Fibroblast of upper back skin (primary cell): Measurements from ENCODE around the gene RAB19.
A peak's percentile ranks its signal among the peaks of the same experiment; 100 is the strongest.

Source experiments
- DNase-seq: peaks from one replicate; pipeline ENCODE4 v3.0.0-alpha.2; 2013

RAB19 gene

GRCh38 chr7:140454657-140455015, 50.8 kb downstream of the RAB19 start:
- DNase-seq: no peak

GRCh38 chr7:140455743-140456142, 51.9 kb downstream of the RAB19 start:
- DNase-seq: no peak

DNA sequence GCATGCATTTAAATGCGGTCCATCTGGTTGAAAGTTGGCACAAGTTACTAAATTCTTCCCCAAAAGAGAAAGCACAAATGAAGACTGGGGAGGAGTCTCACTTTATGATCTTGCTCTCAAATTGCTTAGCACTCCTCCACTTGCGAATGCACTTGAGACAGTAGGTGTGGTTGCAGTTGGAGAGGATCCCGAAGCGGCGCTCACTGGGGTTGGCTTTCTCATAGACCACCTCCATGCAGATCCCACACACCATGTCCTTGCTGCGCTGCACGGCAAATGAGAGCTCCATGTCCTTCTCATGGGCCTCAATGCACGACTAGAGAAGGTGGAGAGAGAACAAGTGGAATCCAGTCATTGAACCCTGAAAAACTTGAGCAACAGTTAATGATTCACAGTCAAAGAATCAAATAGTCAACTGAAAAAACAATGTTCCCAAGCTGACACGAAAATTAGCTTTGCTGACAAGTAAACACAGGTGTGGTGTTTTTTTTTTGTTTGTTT, 52.7 kb downstream of the RAB19 start:
- no peak for DNase-seq

DNA sequence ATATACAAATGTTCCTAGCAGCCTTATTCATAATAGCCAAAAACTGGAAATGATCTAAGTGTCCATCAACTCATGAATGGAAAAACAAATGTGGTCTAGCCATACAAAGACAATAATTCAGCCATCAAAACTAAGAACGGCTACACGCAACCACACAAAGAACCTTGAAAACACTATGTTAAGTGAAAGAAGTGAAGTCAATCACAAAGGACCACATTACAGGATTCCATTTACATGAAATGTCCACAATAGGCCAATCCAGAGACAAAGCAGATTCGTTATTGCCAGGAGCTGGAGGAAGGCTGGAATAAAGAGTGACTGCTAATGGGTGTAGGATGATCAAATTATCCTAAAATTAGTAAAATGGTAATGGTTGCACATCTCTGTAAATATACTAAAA, 54.3 kb downstream of the RAB19 start:
- DNase-seq: no peak

DNA sequence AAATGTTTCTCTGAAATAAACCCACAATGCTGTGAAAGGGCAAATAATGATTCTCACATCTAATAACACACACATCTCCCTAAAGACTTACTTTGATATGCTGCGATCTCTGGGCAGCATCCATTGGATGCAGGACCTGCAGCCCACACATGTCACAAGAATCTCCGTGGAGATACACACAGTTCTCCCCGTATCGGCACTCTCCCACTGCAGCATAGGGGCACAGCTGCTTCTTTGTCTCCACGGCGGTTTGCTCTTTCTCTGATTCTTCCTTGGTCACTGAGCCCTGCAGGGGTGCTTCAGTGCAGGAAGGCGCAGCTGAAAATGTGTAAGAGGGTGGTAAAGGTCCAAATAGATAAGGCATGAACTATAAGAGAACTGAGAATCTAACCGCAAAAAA, 55.1 kb downstream of the RAB19 start:
- no peak for DNase-seq

- no peak for DNase-seq
Measured at GRCh38 chr7:140463111-140463510, 59.3 kb downstream of the RAB19 start.

- peak; percentile 40 for DNase-seq
Measured at GRCh38 chr7:140475747-140476333, 72.0 kb downstream of the RAB19 start.

GRCh38 chr7:140476698-140477261, 72.9 kb downstream of the RAB19 start:
- DNase-seq: no peak
